Measurements from ENCODE around the gene GNAS-AS1. TPM values are rescaled to one million over a fixed set of nuclear protein-coding genes. Genes with fewer than 3 reads are reported as not detected.

Gene GNAS-AS1
- total and polyA plus RNA-seq, 2 of the 8 experiments (the other 6 are each of a cell fraction or from before 2014, with no cell fraction given), result 4.7 to 13.7 TPM

DNA sequence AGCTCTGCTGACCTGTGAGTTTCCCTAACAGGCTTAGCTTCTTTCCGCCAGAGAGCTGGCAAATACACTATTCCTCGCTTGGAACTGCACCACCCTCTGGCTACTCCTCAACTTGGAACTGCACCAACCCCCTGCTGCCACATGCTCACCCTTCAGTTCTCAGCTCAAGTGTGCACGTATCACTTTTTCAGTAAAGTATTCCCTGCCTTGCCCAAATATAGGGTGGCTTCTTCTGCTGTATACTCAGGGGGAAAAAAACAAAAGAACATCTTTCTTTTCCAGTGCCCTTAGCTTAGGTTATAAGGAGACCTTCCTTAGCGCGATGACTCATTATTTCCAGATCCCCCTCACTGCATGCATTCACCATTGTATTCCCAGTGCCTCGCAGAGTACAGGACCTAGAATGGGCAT lies 21.2 kb downstream of the GNAS-AS1 start:
- no peak overlapping the region for H4K5ac ChIP-seq (ENCODE audit: insufficient read length, low read depth, low read length)
- no peak overlapping the region for H3K9ac ChIP-seq (replicated peaks in 1 of 4; ENCODE audit: extremely low read depth in 1 of 4, low read depth in 3 of 4, low read length in 3 of 4)
- DNase-seq (ENCODE audit: low read depth in 1 of 2, low spot score in 2 of 2) (no peak), FAIRE-seq (no peak)
- no peak overlapping the region for H3K14ac ChIP-seq (ENCODE audit: insufficient read length)
- no peak overlapping the region for H4K91ac ChIP-seq (replicated peaks; ENCODE audit: insufficient read length, low read length)
- peaks cover 6% of the 10 kb centered on the region for H3K79me1 ChIP-seq (ENCODE audit: low read depth, low read length)
- H3K27ac ChIP-seq (ENCODE audit: low read depth, low read length), result no peak overlapping the region
- no peak overlapping the region for H2BK20ac ChIP-seq (ENCODE audit: low read length)
- no peak overlapping the region for H3K4me2 ChIP-seq (ENCODE audit: insufficient read depth in 1 of 2, low read depth in 2 of 2, low read length in 2 of 2)
- no peak overlapping the region for H2BK15ac ChIP-seq (ENCODE audit: low read length)
- POLR2A ChIA-PET (ENCODE audit: partially characterized antibody), result interaction anchor here (0.9 to 6.2 kb wide), 10 partner anchors 9 to 181 kb away, joined by 3 to 64 read pairs (median 5); partner anchors contain the start of gene GNAS
- H3K79me2 ChIP-seq (ENCODE audit: control insufficient read depth in 1 of 2, insufficient read depth in 2 of 2, low read length in 2 of 2), result peaks cover 16 to 83% of the 10 kb centered on the region in 2 experiments
- H3K23me2 ChIP-seq (ENCODE audit: low read depth, low read length), result peaks cover 8% of the 10 kb centered on the region; the same call in 1 of the 2 replicates
- no peaks in the 10 kb centered on the region for H3K27me3 ChIP-seq (replicated peaks in 1 of 4; ENCODE audit: control insufficient read depth in 3 of 4, extremely low read depth in 1 of 4, insufficient read depth in 3 of 4, low read length in 3 of 4)
- H3K4me1 ChIP-seq (replicated peaks in 1 of 4; ENCODE audit: control insufficient read depth in 3 of 4, insufficient read depth in 4 of 4, low read length in 3 of 4), result no peaks in the 10 kb centered on the region
- H2AK5ac ChIP-seq (ENCODE audit: low read depth, low read length), result no peak overlapping the region
- H4K20me1 ChIP-seq (replicated peaks in 1 of 2; ENCODE audit: control insufficient read depth in 1 of 2, insufficient read depth in 2 of 2, low read length in 2 of 2), result peaks cover 9 to 22% of the 10 kb centered on the region in 2 experiments
- H3K18ac ChIP-seq (ENCODE audit: extremely low read depth, low read length), result no peak overlapping the region
- no peak overlapping the region for H4K8ac ChIP-seq (ENCODE audit: extremely low read depth, insufficient read depth, low read length)
- no peak overlapping the region for H2BK12ac ChIP-seq (ENCODE audit: low read depth, low read length)
- CTCF ChIA-PET (ENCODE audit: partially characterized antibody), result interaction anchor here (0.9 to 3.6 kb wide), 5 partner anchors 8 to 33 kb away, joined by 3 to 18 read pairs (median 3); no protein-coding TSS in a partner anchor
- H2AFZ ChIP-seq (ENCODE audit: low read length), result no peak overlapping the region
- no peak overlapping the region for H3K4ac ChIP-seq (replicated peaks; ENCODE audit: insufficient read length, low read depth, low read length)
- 89% methylated on average over 6 of the region's 6 CpGs; no CpG with 5 or more reads in 1 of the 2 experiments for WGBS, 2 experiments (ENCODE audit: extremely low coverage in 1 of 2, insufficient coverage in 1 of 2, insufficient read length in 1 of 2, insufficient replicate concordance in 2 of 2, low coverage in 1 of 2, low lambda C conversion rate in 2 of 2, missing lambda C conversion rate in 1 of 2)
- H3K9me3 ChIP-seq (ENCODE audit: insufficient read depth in 2 of 2, low read depth in 1 of 2, low read length in 1 of 2), result no peaks in the 10 kb centered on the region
- no peak overlapping the region for H3K56ac ChIP-seq (replicated peaks; ENCODE audit: insufficient read length, low read depth, low read length)
- no peak overlapping the region for H3K23ac ChIP-seq (ENCODE audit: insufficient read length)
- H2BK120ac ChIP-seq (replicated peaks; ENCODE audit: low read depth, low read length), result no peak overlapping the region
- H3K36me3 ChIP-seq (ENCODE audit: control insufficient read depth in 2 of 4, insufficient read depth in 4 of 4, low read length in 3 of 4), result peaks cover 0 to 38% (median 12%) of the 10 kb centered on the region in 4 experiments; a peak in 5 of 8 replicates
- TF ChIP-seq GTF2F1 (IDR thresholded peaks at IDR 0.05; ENCODE audit: borderline replicate concordance, low read depth, low read length) (no peak), SP2 (IDR thresholded peaks at IDR 0.05; ENCODE audit: low read length) (no peak)
- H2BK5ac ChIP-seq (ENCODE audit: low read depth, low read length), result no peak overlapping the region
- H3K4me3 ChIP-seq (ENCODE audit: extremely low read depth in 1 of 4, insufficient read depth in 2 of 4, low read depth in 3 of 4, low read length in 4 of 4), result no peak overlapping the region
